Measurements from ENCODE around the gene ETV1. TPM values are rescaled to one million over a fixed set of nuclear protein-coding genes. Genes with fewer than 3 reads are reported as not detected.

ETV1 gene
- total RNA-seq, 1 experiment from 2014 or later = 68.5 TPM

DNA sequence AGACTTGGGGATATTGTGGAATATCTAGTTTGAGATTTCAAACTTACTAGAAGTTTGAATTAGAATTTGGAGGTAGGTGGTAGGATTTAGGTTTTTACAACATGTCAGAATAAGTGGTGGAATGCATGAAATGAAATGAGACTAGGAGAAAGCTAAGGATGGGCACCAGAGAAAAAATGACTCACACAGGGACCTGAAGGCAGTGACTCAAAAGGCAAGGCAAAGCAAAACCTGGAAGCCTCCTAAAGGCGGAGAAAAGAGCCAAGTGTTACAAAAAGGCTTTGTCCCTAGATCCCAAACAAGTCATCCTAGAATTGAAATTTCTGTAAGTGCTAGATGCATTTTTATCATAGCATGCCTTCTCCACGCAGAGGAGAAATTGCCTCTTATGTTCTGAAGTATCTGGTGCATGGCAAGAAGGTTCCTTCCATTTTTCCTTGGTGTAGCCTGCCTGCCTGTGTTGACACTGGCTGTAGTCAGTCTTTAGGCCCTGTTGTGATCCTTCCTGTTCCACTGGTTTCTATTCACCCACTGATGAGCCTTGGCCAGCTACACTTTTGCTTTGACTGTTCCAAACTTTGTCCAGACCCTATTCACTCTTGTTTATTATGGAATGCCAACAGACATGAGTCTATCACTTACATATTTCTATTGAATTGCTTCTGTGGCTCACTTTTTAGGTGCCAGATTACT lies 109.3 kb downstream of the ETV1 start:
- Histone ChIP-seq H3K9ac (ENCODE audit: extremely low read depth, insufficient read length, low read length) (no peak overlapping the region), H4K5ac (ENCODE audit: insufficient read length, low read depth, low read length) (no peak overlapping the region), H3K4me1 (ENCODE audit: insufficient read depth, low read length) (no peaks in the 10 kb centered on the region), H2BK20ac (ENCODE audit: low read depth, low read length, poor library complexity, severe bottlenecking) (no peak overlapping the region), H3K56ac (ENCODE audit: insufficient read length, low read depth, low read length) (no peak overlapping the region), H3K9me3 (ENCODE audit: control insufficient read depth, low read depth, low read length) (no peaks in the 10 kb centered on the region), H2BK120ac (ENCODE audit: low read depth, low read length, poor library complexity, severe bottlenecking) (no peak overlapping the region), H3K4ac (ENCODE audit: low read depth, low read length) (no peak overlapping the region), H3K4me2 (ENCODE audit: insufficient read depth, insufficient read length, low read length) (no peak overlapping the region), H2BK5ac (ENCODE audit: insufficient read length, low read length) (no peak overlapping the region), H4K8ac (replicated peaks; ENCODE audit: insufficient read length, low read depth, low read length) (no peak overlapping the region), H2AK5ac (ENCODE audit: insufficient read length, low read length) (no peak overlapping the region), H3K23me2 (ENCODE audit: insufficient read length, low read depth, low read length, poor library complexity, severe bottlenecking) (no peaks in the 10 kb centered on the region), H3K23ac (ENCODE audit: insufficient read length, low read depth, low read length) (no peak overlapping the region), H3K27ac (ENCODE audit: insufficient read length, low read depth, low read length) (no peak overlapping the region), H3K79me1 (ENCODE audit: insufficient read depth, low read depth, low read length, poor library complexity, severe bottlenecking) (no peaks in the 10 kb centered on the region), H2BK12ac (ENCODE audit: insufficient read length, low read depth, low read length) (no peak overlapping the region), H3T11ph (ENCODE audit: low read length) (no peak overlapping the region), H3K14ac (ENCODE audit: insufficient read depth, low read length) (no peak overlapping the region), H4K20me1 (ENCODE audit: control insufficient read depth, insufficient read depth, insufficient read length) (no peaks in the 10 kb centered on the region), H2BK15ac (ENCODE audit: low read depth, low read length) (no peak overlapping the region), H3K79me2 (ENCODE audit: insufficient read depth, low read length) (no peaks in the 10 kb centered on the region), H2AFZ (ENCODE audit: low read length) (no peak overlapping the region), H3K18ac (ENCODE audit: insufficient read length, low read depth, low read length) (no peak overlapping the region), H4K91ac (ENCODE audit: insufficient read length, low read depth, low read length) (no peak overlapping the region), H3K27me3 (ENCODE audit: insufficient read depth, low read length) (no peaks in the 10 kb centered on the region)
- peaks cover 0 to 5% of the 10 kb centered on the region in 2 experiments; a peak in 2 of 4 replicates for H3K4me1 Mint-ChIP-seq
- H3K9me3 Mint-ChIP-seq = no peaks in the 10 kb centered on the region; a peak in 1 of 5 replicates
- no peaks in the 10 kb centered on the region for H3K36me3 Mint-ChIP-seq (ENCODE audit: insufficient read depth in 1 of 3, low read depth in 3 of 3)
- no CpG with 5 or more reads among the region's 2 CpGs for WGBS (ENCODE audit: extremely low coverage, insufficient read length, low lambda C conversion rate)
- peak overlapping the region in 1 of 3 experiments; percentile 12; a peak in 1 of 7 replicates for H3K27ac Mint-ChIP-seq
- TF ChIP-seq, protein P1, sequence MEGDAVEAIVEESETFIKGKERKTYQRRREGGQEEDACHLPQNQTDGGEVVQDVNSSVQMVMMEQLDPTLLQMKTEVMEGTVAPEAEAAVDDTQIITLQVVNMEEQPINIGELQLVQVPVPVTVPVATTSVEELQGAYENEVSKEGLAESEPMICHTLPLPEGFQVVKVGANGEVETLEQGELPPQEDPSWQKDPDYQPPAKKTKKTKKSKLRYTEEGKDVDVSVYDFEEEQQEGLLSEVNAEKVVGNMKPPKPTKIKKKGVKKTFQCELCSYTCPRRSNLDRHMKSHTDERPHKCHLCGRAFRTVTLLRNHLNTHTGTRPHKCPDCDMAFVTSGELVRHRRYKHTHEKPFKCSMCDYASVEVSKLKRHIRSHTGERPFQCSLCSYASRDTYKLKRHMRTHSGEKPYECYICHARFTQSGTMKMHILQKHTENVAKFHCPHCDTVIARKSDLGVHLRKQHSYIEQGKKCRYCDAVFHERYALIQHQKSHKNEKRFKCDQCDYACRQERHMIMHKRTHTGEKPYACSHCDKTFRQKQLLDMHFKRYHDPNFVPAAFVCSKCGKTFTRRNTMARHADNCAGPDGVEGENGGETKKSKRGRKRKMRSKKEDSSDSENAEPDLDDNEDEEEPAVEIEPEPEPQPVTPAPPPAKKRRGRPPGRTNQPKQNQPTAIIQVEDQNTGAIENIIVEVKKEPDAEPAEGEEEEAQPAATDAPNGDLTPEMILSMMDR (conservative IDR thresholded peaks at IDR 0.05) = no peak
- no peak overlapping the region for H3K4me3 Mint-ChIP-seq
- no peak for DNase-seq
- H3K27me3 Mint-ChIP-seq (ENCODE audit: low read depth) = no peaks in the 10 kb centered on the region; the same call in 1 of the 2 replicates
